GM18909 (cell line): ENCODE data around the gene PCDHB3.
A peak's percentile ranks its signal among the peaks of the same experiment; 100 is the strongest.
"Not testable (repeated sequence)": the region's sequence is repeated elsewhere in the genome, so short reads cannot be mapped to it uniquely, and the experiment has no call there.

Source experiments
- ATAC-seq: cut with Tn5 transposase; IDR thresholded peaks from one replicate; pipeline ENCODE4 v1.9.1; 2021; ENCODE audit warnings: mild to moderate bottlenecking; ENCODE audit not compliant: unreplicated experiment, poor library complexity

The PCDHB3 gene

DNA sequence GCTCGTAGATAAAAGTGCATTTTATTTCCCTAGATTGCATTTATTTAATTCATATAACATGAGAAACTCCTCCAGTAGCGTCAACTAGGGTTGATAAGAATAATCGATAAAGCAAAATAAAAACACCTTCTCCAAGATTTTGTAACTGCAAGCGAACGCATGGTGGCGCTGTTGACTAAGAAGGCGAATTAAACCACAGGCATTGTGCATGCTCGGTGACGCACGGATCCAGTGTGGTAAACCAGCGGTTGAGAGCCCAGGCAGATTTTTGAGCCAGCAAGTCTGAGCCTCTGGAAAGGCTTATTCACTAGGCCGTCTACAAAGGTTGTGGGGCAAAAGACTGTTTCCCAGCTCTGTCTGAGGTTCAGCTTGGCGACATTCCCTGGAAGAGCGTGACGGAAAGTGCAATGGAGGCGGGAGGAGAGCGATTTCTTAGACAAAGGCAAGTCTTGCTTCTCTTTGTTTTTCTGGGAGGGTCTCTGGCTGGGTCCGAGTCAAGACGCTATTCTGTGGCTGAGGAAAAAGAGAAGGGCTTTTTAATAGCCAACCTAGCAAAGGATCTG is at the start of gene PCDHB3:
PCDHB3 (plus strand) TSS at position 231 of the 563 bp plus-strand sequence; CDS start at position 408, 177 bp downstream.
- ATAC-seq = no peak

DNA sequence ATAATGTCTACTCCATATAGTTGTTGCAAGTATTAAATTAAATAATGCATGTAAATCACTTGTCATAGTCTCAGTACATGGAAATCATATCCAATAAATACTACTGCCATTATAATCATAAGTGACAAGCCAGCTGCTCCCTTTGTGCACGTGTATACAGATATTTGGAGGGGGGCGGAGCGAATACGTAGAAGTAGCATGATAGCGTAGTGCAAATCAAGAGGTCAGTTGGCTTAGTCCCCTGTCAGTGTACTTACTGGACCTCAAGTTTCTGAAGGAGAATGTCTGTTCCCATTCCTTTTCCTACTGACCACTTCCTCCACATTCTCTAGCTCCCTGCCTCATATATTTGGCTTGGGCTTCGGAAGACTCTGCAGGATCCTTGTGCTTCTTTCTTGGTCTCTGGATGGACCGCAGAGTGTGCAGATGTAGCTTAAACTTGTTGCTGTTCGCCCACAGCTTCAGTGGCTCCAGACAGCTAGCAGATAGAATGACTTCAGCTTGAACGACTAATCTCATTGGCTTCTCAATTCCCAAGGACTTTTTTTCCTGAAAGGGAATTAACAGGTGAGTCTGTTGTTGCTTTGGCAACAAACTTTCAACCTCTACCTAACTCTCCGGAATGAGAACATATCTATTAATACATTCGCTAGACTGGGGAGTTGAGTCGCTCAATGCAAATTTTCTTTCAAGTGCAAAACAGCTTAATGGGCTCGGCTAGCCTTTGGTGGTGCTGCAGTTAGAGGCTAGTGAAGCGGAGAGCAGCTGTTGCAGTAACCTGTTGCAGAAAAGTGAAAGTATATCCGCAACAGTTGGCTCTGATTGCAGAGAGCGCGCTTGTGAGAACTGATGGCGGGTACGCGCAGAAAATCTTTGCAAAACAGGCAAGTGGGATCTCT is 49.4 kb upstream of the PCDHB3 start, which contains the start of gene PCDHB1:
PCDHB1 (plus strand) TSS at position 753 of the 899 bp plus-strand sequence; CDS start at position 850, 97 bp downstream.
- no peak for ATAC-seq

DNA sequence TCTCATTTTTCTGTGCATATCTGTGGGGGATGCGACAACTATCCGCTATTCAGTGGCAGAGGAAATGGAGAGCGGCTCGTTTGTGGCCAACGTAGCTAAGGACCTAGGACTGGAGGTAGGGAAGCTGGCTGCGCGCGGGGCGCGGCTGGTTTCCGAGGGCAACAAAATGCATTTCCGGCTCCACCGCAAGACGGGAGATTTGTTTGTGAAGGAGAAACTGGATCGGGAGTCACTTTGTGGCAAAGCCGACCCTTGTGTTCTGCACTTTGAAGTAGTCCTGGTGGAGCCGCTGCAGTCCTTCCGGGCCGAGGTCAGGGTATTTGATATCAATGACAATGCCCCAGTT is 48.8 kb upstream of the PCDHB3 start:
- no peak for ATAC-seq

DNA sequence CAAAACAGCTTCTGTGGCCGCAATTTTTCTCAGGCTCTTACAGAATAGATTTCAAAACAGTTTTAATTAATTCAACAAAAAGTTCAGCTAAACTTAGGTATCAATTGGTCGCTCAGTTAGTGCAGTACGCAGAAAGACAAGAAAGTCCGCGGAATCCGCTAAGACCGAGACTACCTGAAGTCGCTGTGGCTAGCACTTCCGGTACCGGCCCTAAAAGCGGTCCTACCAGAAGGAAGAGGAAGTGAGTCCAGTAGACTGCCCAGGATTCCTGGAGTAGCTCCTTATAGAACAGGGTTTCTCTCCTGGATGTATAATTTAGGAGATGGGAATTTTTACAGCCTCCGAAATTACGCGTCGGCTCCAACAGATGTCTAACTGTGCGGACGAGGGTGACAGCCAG is 22.4 kb upstream of the PCDHB3 start:
- no peak for ATAC-seq

DNA sequence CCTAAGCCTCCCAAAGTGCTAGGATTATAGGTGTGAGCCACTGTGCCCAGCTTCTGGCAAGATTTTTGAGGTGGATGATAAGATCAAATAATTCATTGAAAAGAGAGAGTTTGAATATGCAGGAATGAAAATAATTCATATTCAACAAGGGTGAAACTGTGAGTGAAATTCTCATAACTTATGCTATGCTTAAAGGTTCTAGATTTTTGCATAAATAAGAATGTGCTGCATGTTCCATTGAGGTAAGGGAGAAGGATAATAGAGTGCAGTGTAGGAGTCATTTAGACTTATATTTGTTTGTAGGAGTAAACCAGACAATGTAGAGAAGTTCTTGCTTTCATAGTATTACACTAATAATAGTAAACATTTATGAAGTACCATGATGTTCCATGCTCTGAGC is 18.0 kb upstream of the PCDHB3 start:
- ATAC-seq = no peak

DNA sequence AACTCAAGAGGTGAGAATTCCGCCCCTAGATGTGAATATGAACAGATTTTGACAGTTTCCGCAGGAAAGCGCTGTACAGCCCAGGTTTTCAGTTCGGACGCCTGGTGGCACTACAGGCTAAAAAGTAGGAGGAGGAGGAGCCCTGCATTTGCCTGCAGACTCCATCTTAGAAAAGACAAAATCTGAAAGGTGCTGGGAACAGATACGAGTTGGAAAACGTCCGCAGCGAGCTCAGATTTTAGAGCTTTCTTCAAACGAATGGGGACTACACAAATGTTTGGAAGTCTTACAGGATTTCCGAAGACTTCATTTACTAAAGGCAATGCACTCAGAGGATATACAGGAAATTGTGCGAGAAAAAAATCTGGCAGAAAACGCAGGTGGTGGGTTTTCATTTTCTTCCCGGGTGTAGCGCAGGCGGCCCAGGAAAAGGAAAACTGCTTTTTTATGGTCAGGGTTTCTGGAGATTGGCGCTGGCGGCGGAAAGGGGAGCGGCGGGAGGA is 15.7 kb upstream of the PCDHB3 start:
- peak; percentile 65 for ATAC-seq

DNA sequence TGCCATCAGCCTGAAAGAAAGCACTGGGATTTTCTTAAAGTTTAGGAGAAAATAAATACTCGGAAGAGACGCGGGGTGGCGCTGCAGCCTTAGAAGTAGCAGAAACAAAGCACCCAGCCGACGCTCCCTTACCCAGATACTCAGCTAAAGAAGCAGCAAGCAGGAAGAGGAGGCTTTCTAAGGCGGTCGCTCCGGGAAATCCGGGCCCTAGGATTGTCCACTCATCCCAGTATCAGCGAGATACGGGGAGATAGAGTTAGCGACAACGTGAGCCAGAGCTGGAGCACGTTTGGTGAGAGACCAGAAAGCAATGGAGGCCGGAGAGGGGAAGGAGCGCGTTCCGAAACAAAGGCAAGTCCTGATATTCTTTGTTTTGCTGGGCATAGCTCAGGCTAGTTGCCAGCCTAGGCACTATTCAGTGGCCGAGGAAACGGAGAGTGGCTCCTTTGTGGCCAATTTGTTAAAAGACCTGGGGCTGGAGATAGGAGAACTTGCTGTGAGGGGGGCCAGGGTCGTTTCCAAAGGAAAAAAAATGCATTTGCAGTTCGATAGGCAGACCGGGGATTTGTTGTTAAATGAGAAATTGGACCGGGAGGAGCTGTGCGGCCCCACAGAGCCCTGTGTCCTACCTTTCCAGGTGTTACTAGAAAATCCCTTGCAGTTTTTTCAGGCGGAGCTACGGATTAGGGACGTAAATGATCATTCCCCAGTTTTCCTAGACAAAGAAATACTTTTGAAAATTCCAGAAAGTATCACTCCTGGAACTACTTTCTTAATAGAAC is 5.6 kb upstream of the PCDHB3 start, which contains the start of gene PCDHB2:
PCDHB2 (plus strand) TSS at position 135 of the 782 bp plus-strand sequence; CDS start at position 311, 176 bp downstream.
- ATAC-seq = no peak

DNA sequence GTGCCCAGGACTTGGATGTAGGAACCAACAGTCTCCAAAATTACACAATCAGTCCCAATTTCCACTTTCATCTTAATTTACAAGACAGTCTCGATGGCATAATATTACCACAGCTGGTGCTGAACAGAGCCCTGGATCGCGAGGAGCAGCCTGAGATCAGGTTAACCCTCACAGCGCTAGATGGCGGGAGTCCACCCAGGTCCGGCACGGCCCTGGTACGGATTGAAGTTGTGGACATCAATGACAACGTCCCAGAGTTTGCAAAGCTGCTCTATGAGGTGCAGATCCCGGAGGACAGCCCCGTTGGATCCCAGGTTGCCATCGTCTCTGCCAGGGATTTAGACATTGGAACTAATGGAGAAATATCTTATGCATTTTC is 5.0 kb upstream of the PCDHB3 start:
- ATAC-seq = no peak

DNA sequence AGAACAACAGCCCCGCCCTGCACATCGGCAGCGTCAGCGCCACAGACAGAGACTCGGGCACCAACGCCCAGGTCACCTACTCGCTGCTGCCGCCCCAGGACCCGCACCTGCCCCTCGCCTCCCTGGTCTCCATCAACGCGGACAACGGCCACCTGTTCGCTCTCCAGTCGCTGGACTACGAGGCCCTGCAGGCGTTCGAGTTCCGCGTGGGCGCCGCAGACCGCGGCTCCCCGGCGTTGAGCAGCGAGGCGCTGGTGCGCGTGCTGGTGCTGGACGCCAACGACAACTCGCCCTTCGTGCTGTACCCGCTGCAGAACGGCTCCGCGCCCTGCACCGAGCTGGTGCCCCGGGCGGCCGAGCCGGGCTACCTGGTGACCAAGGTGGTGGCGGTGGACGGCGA is 4.1 kb upstream of the PCDHB3 start:
- not testable (repeated sequence) for ATAC-seq

DNA sequence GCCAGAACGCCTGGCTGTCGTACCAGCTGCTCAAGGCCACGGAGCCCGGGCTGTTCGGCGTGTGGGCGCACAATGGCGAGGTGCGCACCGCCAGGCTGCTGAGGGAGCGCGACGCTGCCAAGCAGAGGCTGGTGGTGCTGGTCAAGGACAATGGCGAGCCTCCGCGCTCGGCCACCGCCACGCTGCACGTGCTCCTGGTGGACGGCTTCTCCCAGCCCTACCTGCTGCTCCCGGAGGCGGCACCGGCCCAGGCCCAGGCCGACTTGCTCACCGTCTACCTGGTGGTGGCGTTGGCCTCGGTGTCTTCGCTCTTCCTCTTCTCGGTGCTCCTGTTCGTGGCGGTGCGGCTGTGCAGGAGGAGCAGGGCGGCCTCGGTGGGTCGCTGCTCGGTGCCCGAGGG is 3.7 kb upstream of the PCDHB3 start:
- not testable (repeated sequence) for ATAC-seq

DNA sequence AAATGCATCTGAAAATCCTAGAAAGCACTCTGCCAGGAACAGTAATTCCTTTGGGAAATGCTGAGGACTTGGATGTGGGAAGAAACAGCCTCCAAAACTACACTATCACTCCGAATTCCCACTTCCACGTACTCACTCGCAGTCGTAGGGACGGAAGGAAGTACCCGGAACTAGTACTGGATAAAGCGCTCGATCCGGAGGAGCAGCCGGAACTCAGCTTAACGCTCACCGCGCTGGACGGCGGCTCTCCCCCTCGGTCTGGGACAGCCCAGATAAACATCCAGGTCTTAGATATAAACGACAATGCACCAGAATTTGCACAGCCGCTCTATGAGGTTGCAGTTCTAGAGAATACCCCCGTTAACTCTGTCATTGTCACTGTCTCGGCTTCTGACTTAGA is 786 bp downstream of the PCDHB3 start:
- ATAC-seq = no peak

DNA sequence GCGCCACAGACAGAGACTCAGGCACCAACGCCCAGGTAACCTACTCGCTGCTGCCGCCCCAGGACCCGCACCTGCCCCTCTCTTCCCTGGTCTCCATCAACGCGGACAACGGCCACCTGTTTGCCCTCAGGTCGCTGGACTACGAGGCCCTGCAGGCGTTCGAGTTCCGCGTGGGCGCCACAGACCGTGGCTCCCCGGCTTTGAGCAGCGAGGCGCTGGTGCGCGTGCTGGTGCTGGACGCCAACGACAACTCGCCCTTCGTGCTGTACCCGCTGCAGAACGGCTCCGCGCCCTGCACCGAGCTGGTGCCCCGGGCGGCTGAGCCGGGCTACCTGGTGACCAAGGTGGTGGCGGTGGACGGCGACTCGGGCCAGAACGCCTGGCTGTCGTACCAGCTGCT is 1.8 kb downstream of the PCDHB3 start:
- not testable (repeated sequence) for ATAC-seq

DNA sequence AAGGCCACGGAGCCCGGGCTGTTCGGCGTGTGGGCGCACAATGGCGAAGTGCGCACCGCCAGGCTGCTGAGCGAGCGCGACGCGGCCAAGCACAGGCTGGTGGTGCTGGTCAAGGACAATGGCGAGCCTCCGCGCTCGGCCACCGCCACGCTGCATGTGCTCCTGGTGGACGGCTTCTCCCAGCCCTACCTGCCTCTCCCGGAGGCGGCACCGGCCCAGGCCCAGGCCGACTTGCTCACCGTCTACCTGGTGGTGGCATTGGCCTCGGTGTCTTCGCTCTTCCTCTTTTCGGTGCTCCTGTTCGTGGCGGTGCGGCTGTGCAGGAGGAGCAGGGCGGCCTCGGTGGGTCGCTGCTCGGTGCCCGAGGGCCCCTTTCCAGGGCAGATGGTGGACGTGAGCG is 2.2 kb downstream of the PCDHB3 start:
- ATAC-seq = not testable (repeated sequence)

DNA sequence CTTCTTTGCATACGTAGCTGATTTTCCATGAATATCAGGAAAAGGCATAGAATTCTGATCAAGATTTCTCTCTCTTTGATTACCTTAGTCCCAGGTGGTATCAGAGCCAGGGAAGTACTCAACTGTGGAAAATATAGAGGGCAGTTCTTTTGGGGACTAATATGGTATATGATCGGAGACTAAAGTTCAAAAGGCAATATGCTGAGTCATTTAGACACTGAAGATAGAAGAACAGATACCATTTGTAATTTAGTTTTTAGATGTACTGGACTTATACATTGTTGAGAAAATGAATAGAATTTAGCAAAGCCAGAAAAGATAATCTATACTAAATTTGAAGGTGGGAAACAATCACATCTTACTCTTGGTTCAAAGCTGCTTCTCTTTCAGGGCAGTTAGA is 5.1 kb downstream of the PCDHB3 start:
- ATAC-seq = no peak

DNA sequence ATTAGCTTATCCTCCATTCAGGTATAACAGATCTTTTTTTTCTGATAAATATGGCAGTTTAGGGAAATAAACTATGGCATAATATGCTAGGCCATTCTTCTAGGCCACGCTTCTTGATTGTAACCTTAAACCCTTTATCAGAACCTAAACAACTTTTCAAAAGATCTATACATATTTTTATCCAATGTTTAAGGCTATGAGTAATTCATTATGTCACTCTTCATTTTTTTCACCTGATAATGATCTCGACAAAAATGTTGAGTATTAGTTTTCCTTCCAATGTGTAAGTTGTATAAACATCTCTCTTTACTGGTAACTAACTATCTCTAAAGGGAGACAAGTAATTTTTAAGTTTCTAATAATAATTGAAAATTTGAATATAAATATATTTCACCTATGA is 19.0 kb downstream of the PCDHB3 start:
- ATAC-seq = no peak

DNA sequence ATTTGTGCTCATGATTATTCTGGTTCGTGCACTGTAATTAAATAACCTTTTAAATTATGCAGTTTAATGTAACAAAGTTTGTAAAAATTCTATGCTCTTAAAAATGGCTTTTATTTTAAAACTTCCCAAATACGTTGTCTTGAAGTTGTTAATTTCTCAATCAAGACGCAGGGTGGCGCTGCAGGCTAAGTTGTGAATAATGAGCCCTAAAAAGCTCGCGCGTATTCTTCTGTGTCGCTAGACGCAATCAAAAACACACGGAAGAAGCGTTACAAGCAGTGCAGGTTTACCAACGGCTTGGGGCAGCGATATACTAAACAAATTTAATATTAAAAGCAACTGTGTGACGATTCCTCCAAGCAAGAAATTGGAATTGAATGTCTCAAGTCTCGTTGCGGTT is 21.3 kb downstream of the PCDHB3 start, which contains the start of gene PCDHB4:
PCDHB4 (plus strand) TSS at position 256 of the 400 bp plus-strand sequence. CDS start 181 bp downstream, outside the sequence.
- ATAC-seq = no peak

DNA sequence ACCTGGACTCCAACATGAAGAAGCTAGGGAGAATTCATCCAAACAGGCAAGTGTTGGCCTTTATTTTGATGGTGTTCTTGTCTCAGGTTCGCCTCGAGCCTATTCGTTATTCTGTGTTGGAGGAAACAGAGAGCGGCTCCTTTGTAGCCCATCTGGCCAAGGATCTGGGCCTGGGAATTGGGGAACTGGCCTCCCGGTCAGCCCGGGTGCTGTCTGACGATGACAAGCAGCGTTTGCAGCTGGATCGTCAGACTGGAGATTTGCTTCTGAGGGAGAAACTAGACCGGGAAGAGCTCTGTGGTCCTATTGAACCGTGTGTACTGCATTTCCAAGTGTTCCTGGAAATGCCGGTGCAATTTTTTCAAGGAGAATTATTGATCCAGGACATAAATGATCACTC is 21.7 kb downstream of the PCDHB3 start:
- no peak for ATAC-seq

DNA sequence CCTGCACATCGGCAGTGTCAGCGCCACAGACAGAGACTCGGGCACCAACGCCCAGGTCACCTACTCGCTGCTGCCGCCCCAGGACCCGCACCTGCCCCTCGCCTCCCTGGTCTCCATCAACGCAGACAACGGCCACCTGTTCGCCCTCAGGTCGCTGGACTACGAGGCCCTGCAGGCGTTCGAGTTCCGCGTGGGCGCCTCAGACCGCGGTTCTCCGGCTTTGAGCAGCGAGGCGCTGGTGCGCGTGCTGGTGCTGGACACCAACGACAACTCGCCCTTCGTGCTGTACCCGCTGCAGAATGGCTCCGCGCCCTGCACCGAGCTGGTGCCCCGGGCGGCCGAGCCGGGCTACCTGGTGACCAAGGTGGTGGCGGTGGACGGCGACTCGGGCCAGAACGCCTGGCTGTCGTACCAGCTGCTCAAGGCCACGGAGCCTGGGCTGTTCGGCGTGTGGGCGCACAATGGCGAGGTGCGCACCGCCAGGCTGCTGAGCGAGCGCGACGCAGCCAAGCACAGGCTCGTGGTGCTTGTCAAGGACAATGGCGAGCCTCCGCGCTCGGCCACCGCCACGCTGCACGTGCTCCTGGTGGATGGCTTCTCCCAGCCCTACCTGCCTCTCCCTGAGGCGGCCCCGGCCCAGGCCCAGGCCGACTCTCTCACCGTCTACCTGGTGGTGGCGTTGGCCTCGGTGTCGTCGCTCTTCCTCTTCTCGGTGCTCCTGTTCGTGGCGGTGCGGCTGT is 23.3 kb downstream of the PCDHB3 start:
- ATAC-seq = not testable (repeated sequence)

DNA sequence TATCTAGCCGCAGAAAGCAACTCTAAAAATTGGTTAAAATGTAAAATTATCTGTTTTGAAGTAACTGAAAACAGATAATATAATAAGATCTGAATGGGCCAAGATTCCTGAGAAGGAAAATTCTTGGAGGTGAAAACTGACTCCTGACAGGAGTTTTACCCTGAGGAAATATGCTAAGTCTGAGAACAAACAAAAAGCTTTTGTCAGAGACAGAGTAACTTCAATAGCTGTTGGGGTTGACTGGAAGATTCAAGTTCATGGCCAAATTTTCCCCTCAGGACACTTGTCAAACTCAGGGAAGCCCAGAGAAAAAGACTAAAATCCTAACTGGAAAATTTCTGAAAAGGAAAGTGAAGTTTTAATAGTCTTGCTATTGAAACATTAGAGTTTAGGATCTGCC is 27.0 kb downstream of the PCDHB3 start:
- ATAC-seq = no peak
